OCI-LY1 (cell line): ENCODE measurements around the gene DTNBP1.

Experiments
- CTCF ChIP-seq: fragments of 200-600 bp; sonication (generic), shearing (Covaris generic); IDR thresholded peaks from 2 replicates; pipeline ENCODE4 v1.5.1; 2017; ENCODE audit warnings: mild to moderate bottlenecking, antibody characterized with exemption, low read length, moderate library complexity, mixed read lengths
- EZH2 ChIP-seq: fragments of 200-600 bp; sonication (generic), shearing (Covaris generic); IDR thresholded peaks from 2 replicates; pipeline ENCODE4 v1.8.0; 2017; ENCODE audit warnings: borderline replicate concordance, mixed run types, mild to moderate bottlenecking, antibody characterized with exemption, low read length, moderate library complexity, mixed read lengths

GRCh38 chr6:15681946-15682345, 19.1 kb upstream of the DTNBP1 start:
- no peak for TF ChIP-seq EZH2
- TF ChIP-seq CTCF = no peak
